Embryonic facial prominence (tissue), 1 donor: ENCODE data around the gene SCN3B.
"Not testable (repeated sequence)": the region's sequence is repeated elsewhere in the genome, so short reads cannot be mapped to it uniquely, and the experiment has no call there.

ENCODE experiments used
- DNase-seq: peaks from one replicate; pipeline ENCODE4 v3.0.0-alpha.2; 2016; ENCODE audit errors: extremely low spot score

Gene SCN3B

GRCh38 chr11:123654566-123655081 is at the start of gene SCN3B:
SCN3B (minus strand) TSS chr11:123654624; CDS start chr11:123653801, 823 bp downstream.
- peak; percentile 66 for DNase-seq

GRCh38 chr11:123702696-123703095 is 48.3 kb upstream of the SCN3B start:
- DNase-seq: no peak

GRCh38 chr11:123702139-123702538 is 47.7 kb upstream of the SCN3B start:
- DNase-seq: no peak

- DNase-seq: no peak
Measured at GRCh38 chr11:123700772-123701171, 46.3 kb upstream of the SCN3B start.

GRCh38 chr11:123698546-123699127 is 44.2 kb upstream of the SCN3B start:
- DNase-seq: no peak

- DNase-seq: no peak
Measured at GRCh38 chr11:123696183-123696582, 41.8 kb upstream of the SCN3B start.

- DNase-seq: no peak
Measured at GRCh38 chr11:123695231-123695630, 40.8 kb upstream of the SCN3B start.

GRCh38 chr11:123694551-123694950 is 40.1 kb upstream of the SCN3B start:
- DNase-seq: no peak

GRCh38 chr11:123692961-123693360 is 38.5 kb upstream of the SCN3B start:
- no peak for DNase-seq

GRCh38 chr11:123690485-123690884 is 36.1 kb upstream of the SCN3B start:
- no peak for DNase-seq

GRCh38 chr11:123684601-123685000 is 30.2 kb upstream of the SCN3B start:
- DNase-seq: no peak

- DNase-seq: no peak
Measured at GRCh38 chr11:123683428-123684170, 29.2 kb upstream of the SCN3B start.

GRCh38 chr11:123682696-123683410 is 28.4 kb upstream of the SCN3B start:
- no peak for DNase-seq

GRCh38 chr11:123681030-123681429 is 26.6 kb upstream of the SCN3B start:
- no peak for DNase-seq

GRCh38 chr11:123678246-123678645 is 23.8 kb upstream of the SCN3B start:
- no peak for DNase-seq

- DNase-seq: no peak
Measured at GRCh38 chr11:123677510-123677909, 23.1 kb upstream of the SCN3B start.

GRCh38 chr11:123674297-123674696 is 19.9 kb upstream of the SCN3B start:
- no peak for DNase-seq

- DNase-seq: no peak
Measured at GRCh38 chr11:123672568-123672967, 18.1 kb upstream of the SCN3B start.

- no peak for DNase-seq
Measured at GRCh38 chr11:123671534-123671933, 17.1 kb upstream of the SCN3B start.

- no peak for DNase-seq
Measured at GRCh38 chr11:123670081-123670480, 15.7 kb upstream of the SCN3B start.

- no peak for DNase-seq
Measured at GRCh38 chr11:123665306-123665705, 10.9 kb upstream of the SCN3B start.

GRCh38 chr11:123659965-123660364 is 5.5 kb upstream of the SCN3B start:
- not testable (repeated sequence) for DNase-seq

GRCh38 chr11:123659311-123659710 is 4.9 kb upstream of the SCN3B start:
- DNase-seq: no peak
